Activated T-cell treated with anti-CD3 and anti-CD28 coated beads, Interleukin-2, amount 50 U/mL, for 48 hours (primary cell): Measurements from ENCODE around the gene IGLL5.
A peak's percentile ranks its signal among the peaks of the same experiment; 100 is the strongest.
"Not testable (repeated sequence)": the region's sequence is repeated elsewhere in the genome, so short reads cannot be mapped to it uniquely, and the experiment has no call there.

ENCODE experiments used
- DNase-seq, 2 experiments: peaks; one replicate each; pipeline ENCODE4 v3.0.0-alpha.2; 2020

IGLL5 gene

GRCh38 chr22:22884888-22885840 is 2.5 kb upstream of the IGLL5 start:
- DNase-seq = peak; percentile 63 to 68

DNA sequence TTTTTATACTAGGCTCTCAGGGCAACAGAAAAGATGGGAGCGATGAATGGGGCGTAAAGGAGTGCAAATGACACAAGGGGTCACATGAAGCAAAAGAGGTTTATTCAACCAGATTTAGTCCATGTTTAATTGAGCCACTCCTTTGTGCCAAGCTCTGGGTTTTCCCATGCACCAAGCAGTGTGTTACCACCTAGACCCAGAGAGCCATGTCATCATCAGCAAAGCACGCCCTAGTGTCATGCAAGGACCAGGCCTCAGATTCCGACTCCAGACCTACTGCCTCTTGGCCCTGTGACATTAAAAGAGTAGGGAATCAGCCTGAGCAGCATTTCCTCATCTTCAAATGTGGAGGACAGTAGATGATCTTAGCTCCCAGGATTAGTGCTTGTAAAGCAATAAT is 1.1 kb upstream of the IGLL5 start:
- no peak for DNase-seq

DNA sequence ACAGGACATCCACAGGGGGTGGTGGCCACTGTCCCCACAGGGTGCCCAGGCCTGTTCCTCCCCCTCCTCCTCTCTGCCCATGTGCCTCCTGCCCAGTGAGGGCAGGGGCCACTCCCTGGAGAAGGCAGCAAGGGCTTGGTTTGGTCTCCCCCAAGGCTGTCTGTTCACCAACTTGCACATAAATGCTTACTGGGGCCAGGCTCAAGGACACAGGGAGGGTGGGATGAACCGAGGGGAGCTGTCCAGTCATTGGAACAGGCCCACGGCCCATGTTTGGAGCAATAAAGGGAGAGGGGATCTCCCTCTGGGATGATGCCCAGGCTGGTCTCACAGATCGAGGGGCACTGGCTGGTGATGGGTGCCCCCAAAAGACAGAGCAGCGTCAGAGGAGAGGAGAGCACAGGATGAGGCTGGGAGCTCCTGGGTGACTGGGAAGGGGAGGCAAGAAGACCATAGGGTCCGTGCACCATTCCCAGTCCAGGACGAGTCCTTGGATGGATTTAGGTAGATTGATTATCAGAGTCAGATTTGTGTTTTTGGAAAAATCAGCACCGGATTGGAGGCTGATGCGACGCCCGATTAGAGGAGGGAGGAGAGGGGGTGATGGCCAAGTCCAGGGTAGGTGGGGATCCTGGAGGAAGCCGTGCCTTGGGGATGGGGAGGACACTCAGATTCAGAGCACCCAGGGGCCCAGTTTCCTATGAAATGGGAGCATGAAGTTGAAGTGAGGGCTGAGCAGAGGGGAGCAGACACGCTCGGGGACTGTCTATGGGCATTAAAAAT is 1.1 kb downstream of the IGLL5 start:
- peak; percentile 7 to 11 for DNase-seq

DNA sequence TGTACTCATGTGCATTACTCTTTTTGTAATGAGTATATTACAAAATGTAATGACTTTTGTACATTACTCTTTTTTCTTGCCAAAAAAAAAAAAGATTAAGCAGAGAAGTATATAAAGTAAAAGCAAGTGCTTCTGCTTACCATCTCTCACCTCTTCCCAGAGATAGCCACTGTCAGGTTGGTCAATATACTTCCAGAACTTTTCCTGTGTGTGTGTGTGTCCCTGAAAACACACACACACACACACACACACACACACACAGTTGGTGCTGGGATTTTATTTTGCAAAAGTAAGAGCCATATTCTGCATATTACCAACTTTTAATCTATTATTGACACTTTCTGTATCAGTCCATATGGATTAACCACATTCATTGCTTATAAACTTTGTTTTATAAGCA is 2.5 kb downstream of the IGLL5 start:
- DNase-seq = no peak

GRCh38 chr22:22891139-22891621 is 3.6 kb downstream of the IGLL5 start:
- no peak for DNase-seq

GRCh38 chr22:22892096-22893052 is 4.8 kb downstream of the IGLL5 start:
- DNase-seq = no peak

- no peak for DNase-seq
These were observed 5.6 kb downstream of the IGLL5 start for GRCh38 chr22:22893077-22893805.

GRCh38 chr22:22893891-22894739 is 6.5 kb downstream of the IGLL5 start:
- no peak for DNase-seq

DNA sequence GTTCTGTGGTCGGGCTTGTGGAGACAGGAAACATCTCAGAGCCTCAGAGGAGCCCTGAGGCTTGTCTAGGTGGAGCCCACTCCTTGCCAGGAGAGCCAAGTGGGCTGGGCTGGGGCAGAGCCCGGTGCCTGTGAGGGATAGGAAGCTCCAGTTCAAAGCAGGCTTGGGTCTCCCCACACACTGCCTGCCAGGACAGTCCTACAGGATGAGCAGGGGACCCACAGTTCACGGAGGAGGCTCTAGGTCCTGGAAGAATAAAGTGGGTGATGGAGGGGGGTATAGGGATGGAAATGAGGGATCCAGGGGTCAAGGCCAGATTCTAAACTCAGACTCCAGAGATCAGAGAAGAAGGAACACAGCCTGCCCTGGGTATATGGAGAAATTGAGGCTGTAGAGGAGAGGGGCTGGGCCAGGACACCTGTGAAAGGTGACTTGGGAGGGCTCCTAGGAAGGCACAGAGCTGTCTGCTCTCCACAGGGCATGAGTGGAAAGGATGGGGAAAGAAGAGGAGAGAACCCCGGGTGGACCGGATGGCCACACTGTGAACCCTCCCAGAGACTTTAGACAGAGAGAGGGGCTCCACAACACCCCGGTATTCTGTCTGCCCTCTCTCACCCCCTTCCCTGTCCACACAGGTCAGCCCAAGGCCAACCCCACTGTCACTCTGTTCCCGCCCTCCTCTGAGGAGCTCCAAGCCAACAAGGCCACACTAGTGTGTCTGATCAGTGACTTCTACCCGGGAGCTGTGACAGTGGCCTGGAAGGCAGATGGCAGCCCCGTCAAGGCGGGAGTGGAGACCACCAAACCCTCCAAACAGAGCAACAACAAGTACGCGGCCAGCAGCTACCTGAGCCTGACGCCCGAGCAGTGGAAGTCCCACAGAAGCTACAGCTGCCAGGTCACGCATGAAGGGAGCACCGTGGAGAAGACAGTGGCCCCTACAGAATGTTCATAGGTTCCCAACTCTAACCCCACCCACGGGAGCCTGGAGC is 7.4 kb downstream of the IGLL5 start:
- no peak for DNase-seq

- no peak for DNase-seq
These were observed 8.3 kb downstream of the IGLL5 start for GRCh38 chr22:22895776-22896445.

- DNase-seq = no peak
These were observed 9.0 kb downstream of the IGLL5 start for GRCh38 chr22:22896601-22897000.

GRCh38 chr22:22897091-22897490 is 9.5 kb downstream of the IGLL5 start:
- DNase-seq = no peak

DNA sequence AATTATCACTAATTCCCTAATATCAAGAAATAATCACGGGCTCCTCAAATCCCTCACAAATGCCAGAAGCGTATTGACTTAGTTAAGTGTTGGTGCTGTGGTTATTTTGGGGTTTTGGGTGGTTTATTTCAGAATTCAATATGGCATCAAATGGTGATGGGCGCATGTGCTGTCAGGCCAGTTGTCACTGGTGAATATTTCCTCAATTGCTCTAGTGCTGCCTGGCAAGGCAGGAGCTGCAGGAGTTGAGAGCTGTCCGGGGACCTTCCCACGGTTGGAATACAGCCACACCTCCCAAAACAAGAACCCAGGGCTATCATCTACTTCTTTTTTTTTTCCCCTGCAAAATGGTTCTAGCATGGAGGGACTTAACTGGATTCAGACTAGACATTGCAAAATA is 10.3 kb downstream of the IGLL5 start:
- no peak for DNase-seq

DNA sequence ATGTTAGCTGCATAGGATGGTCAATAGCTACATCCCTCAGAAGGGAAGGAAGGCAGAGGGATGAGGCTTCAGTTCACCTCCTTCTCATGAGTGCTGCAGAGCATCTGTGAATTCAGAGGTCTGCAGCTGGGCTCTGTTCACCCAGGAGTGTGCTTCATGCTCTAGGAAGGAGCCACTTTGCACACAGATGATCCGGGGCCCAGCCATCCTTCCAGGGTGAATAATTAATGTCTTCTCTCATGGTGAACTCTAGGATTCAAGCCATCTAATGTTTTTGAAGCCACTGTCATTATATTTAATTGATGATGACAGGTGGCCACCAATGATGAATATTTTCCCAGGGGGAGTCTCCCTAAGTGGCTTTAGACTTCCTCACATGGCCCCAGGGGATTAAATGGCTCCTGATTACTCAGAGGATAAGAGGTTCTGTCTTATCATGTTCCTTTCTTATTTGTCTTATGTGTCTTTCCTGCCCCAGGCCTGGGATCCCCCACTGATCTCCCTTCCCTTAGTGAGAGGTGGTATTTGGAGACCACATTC is 10.9 kb downstream of the IGLL5 start:
- not testable (repeated sequence) for DNase-seq

GRCh38 chr22:22899342-22900080 is 11.9 kb downstream of the IGLL5 start:
- DNase-seq = not testable (repeated sequence)

- DNase-seq = not testable (repeated sequence)
These were observed 13.1 kb downstream of the IGLL5 start for GRCh38 chr22:22900527-22901205.

- no peak for DNase-seq
These were observed 14.1 kb downstream of the IGLL5 start for GRCh38 chr22:22901578-22902218.
